Type B pancreatic cell (in vitro differentiated cells): ENCODE results near the gene KRT16. TPM values are rescaled to one million over a fixed set of nuclear protein-coding genes. Genes with fewer than 3 reads are reported as not detected.
A peak's percentile ranks its signal among the peaks of the same experiment; 100 is the strongest.
"Not testable (repeated sequence)": the region's sequence is repeated elsewhere in the genome, so short reads cannot be mapped to it uniquely, and the experiment has no call there.

Experiments
- DNase-seq: peaks from one replicate; pipeline ENCODE4 v3.0.0; 2021; ENCODE audit warnings: mixed read lengths; ENCODE audit not compliant: unreplicated experiment; ENCODE audit errors: extremely low spot score
- H3K27ac Mint-ChIP-seq: 2 replicates; pipeline ENCODE4 v1.8.0; 2021; ENCODE audit warnings: mild to moderate bottlenecking, mixed read lengths
- H3K27me3 Mint-ChIP-seq: 2 replicates; pipeline ENCODE4 v1.8.0; 2021; ENCODE audit warnings: mixed read lengths
- H3K36me3 Mint-ChIP-seq: 2 replicates; pipeline ENCODE4 v1.8.0; 2021; ENCODE audit warnings: mixed read lengths
- H3K4me1 Mint-ChIP-seq: one replicate; pipeline ENCODE4 v1.8.0; 2021; ENCODE audit warnings: mixed read lengths; ENCODE audit not compliant: unreplicated experiment
- H3K4me3 Mint-ChIP-seq: 2 replicates; pipeline ENCODE4 v1.8.0; 2021; ENCODE audit warnings: mild to moderate bottlenecking, mixed read lengths
- H3K9me3 Mint-ChIP-seq: 2 replicates; pipeline ENCODE4 v1.8.0; 2021; ENCODE audit warnings: mixed read lengths
- CTCF ChIP-seq: fragments of 200-600 bp; sonication (generic); conservative IDR thresholded peaks from 2 replicates; pipeline ENCODE4 v1.5.0; 2021; ENCODE audit warnings: antibody characterized with exemption, mild to moderate bottlenecking
- long read RNA-seq: library from polyadenylated mRNA; unstranded; transcript quantifications from one replicate; pipeline ENCODE4 v2.0.0, GENCODE V29; 2020
- total RNA-seq: library from RNA; stranded (reverse); gene quantifications from 2 replicates; pipeline ENCODE4 v1.2.1, GENCODE V29; 2021; ENCODE audit warnings: low replicate concordance

KRT16 gene
- total RNA-seq = 1.5 and 9.2 TPM in 2 replicates
- long read RNA-seq, partial matches to known transcripts = 0 of 5 reads
- long read RNA-seq, other reads (novel, unspliced or antisense) = 1 of 5 reads

GRCh38 chr17:41612376-41613160 is at the start of gene KRT16:
Gene KRT16 (minus strand): TSS chr17:41612767. CDS start chr17:41612688, 79 bp downstream.
- Mint-ChIP-seq H3K4me1 (peaks cover 13% of the 10 kb centered on the region), H3K27me3 (peaks cover 15% of the 10 kb centered on the region)
- not testable (repeated sequence) for H3K27ac Mint-ChIP-seq, H3K4me3 Mint-ChIP-seq, DNase-seq, H3K9me3 Mint-ChIP-seq, H3K36me3 Mint-ChIP-seq

- TF ChIP-seq CTCF = no peak
- Mint-ChIP-seq H3K4me1 (peaks cover 9% of the 10 kb centered on the region), H3K36me3 (no peaks in the 10 kb centered on the region), H3K9me3 (no peaks in the 10 kb centered on the region), H3K4me3 (no peak overlapping the region), H3K27ac (peak overlapping the region; percentile 67), H3K27me3 (no peaks in the 10 kb centered on the region)
- no peak for DNase-seq
These were observed 47.7 kb upstream of the KRT16 start for GRCh38 chr17:41660221-41660711.

GRCh38 chr17:41659427-41660212 is 47.1 kb upstream of the KRT16 start:
- no peaks in the 10 kb centered on the region for H3K27me3 Mint-ChIP-seq
- no peaks in the 10 kb centered on the region for H3K36me3 Mint-ChIP-seq
- no peaks in the 10 kb centered on the region for H3K9me3 Mint-ChIP-seq
- no peak for DNase-seq
- peaks cover 12% of the 10 kb centered on the region for H3K4me1 Mint-ChIP-seq
- no peak for TF ChIP-seq CTCF
- H3K4me3 Mint-ChIP-seq = no peak overlapping the region
- H3K27ac Mint-ChIP-seq = peak overlapping the region; percentile 67

GRCh38 chr17:41658846-41659245 is 46.3 kb upstream of the KRT16 start:
- no peaks in the 10 kb centered on the region for H3K36me3 Mint-ChIP-seq
- H3K9me3 Mint-ChIP-seq = no peaks in the 10 kb centered on the region
- no peak for TF ChIP-seq CTCF
- no peak overlapping the region for H3K4me3 Mint-ChIP-seq
- peak overlapping the region; percentile 63 for H3K27ac Mint-ChIP-seq
- peaks cover 12% of the 10 kb centered on the region for H3K4me1 Mint-ChIP-seq
- DNase-seq = no peak
- no peaks in the 10 kb centered on the region for H3K27me3 Mint-ChIP-seq

GRCh38 chr17:41657936-41658335 is 45.4 kb upstream of the KRT16 start:
- Mint-ChIP-seq H3K27me3 (no peaks in the 10 kb centered on the region), H3K4me3 (no peak overlapping the region), H3K27ac (peak overlapping the region; percentile 92), H3K36me3 (no peaks in the 10 kb centered on the region), H3K4me1 (peaks cover 5% of the 10 kb centered on the region), H3K9me3 (no peaks in the 10 kb centered on the region)
- no peak for TF ChIP-seq CTCF
- DNase-seq = no peak
